Cortex of kidney (tissue), 1 donor: Measurements from ENCODE around the gene SLC35F1.
"Not testable (repeated sequence)": the region's sequence is repeated elsewhere in the genome, so short reads cannot be mapped to it uniquely, and the experiment has no call there.

Experiments used
- DNase-seq: peaks from one replicate; lab custom pipeline; 2025; lab: John Stamatoyannopoulos, UW

Gene SLC35F1

GRCh38 chr6:117927866-117928265, 20.8 kb downstream of the SLC35F1 start:
- no peak for DNase-seq

DNA sequence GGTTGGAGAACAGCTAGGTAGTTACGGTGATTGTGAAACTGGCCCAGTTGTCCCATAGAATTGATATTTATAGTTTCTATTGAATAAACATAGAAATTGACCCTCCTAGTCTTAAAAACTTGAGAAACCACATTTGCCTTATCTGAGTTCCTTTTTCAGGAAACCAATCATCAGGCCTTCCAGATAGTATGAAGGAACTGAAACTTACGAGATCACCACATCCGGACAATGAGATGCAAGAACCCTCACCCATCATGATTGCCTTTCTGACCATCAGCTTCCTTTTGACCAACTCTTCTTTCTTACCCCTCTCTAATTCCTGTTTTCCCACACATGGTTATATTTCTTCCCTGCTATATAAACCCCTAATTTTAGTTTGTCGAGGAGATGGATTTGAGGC, 21.8 kb downstream of the SLC35F1 start:
- no peak for DNase-seq

DNA sequence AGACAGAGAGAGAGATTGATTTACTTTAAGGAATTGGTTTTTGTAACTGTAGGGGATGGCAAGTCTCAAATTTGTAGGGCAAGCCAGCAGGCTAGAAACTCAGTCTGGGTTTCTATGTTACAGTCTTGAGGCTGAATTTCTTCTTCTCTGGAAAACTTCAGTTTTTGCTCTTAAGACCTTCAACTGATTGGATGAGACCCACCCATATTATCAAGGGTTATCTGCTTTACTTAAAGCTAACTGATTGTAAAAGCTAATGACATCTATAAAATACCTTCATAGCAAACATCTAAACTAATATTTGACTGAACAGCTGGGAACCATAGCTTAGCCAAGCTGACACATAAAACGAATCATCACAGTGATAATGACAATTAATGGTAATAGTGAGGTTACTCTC, 22.4 kb downstream of the SLC35F1 start:
- no peak for DNase-seq

DNA sequence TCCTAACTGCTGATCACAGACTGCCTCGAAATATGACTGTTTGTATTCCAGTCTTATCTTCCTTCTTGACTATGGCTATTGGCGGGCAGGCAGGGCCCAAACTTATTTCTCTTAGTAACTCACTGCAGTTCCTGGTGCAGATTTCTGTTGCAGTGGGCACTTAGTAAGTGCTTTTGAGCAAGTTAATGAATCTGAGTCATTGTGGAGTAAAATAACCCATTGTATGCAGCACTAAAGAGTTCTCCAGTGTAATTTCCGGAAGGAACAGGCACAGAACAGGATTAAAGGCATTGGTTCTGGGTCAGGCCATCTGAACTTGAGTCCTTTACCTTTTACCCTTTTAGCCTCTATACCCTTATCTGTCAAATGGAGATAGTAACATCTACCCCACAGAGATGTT, 23.6 kb downstream of the SLC35F1 start:
- no peak for DNase-seq

DNA sequence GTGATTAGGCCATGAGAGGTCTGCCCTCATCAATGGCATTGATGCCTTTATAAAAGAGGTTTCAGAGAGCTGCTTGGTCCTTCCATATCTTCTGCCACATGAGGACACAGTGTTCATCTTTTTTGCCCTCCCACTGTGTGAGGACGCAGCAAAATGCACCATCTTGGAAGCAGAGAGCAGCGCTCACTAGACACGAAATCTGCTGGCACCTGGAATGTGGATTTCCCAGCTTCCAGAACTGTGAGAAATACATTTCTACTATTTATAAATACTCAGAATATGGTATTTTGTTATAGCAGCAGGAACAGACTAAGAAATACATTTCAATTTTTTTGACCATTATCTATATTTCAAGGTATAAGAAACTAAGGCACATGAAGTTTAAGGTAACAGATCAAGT, 24.9 kb downstream of the SLC35F1 start:
- DNase-seq: no peak

DNA sequence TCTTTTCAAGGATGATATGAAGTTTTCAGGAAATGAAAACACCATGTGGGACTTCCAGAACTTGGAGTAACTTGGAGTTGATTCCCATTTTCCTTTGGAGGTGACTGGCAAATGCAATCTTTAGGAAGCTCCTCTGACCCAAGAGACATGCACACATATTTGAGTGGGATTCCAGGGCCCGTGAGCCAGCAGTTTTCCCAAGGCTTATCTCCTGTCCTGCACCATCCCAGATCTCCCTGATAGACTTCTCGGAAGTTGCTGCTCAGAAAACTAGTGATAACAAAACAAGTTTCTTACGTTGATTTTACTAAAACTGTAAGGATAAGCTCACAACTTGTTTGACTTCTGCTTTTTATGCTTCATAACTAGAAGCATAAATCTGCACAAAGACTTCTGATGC, 25.6 kb downstream of the SLC35F1 start:
- DNase-seq: no peak

DNA sequence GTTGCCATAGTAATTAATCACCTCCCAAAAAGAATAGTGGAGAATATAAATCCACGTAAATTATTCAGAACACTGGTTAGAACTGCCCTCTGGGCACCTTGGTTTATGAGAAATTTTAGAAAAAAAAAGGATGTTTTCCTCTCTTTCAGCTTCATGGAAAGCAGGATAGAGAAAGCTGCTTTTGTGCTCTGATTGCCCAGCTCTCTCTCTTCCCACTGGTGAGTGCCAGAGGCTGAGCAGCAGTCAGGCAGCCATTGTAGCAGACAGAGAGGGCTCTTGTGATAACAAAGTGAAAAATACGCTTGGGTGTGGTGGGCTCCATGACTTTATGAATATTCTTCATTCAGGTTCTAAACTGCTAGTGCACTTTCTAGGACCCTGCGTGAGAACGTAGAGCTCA, 26.4 kb downstream of the SLC35F1 start:
- no peak for DNase-seq

GRCh38 chr6:117938311-117938995, 31.4 kb downstream of the SLC35F1 start:
- DNase-seq: no peak

DNA sequence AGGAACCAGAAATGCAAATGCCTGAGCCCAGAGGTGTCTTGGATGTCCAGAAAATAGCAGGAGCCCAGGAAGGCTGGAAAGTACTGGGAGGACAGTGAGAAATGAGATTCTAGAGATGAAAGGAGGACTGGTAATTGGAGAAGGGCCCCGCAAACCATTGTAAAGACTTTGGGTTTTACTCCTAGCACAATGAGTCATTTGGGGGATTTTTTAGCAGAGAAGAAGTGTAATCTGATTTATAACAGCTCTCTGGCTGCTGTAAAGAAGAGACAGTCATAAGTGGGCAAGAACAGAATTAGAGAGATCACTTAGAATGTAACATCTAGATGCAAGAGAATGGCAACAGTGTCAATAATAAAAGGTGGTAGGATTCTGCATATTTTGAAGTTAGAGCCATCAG, 40.2 kb downstream of the SLC35F1 start:
- DNase-seq: no peak

GRCh38 chr6:117951783-117952182, 44.7 kb downstream of the SLC35F1 start:
- DNase-seq: no peak

DNA sequence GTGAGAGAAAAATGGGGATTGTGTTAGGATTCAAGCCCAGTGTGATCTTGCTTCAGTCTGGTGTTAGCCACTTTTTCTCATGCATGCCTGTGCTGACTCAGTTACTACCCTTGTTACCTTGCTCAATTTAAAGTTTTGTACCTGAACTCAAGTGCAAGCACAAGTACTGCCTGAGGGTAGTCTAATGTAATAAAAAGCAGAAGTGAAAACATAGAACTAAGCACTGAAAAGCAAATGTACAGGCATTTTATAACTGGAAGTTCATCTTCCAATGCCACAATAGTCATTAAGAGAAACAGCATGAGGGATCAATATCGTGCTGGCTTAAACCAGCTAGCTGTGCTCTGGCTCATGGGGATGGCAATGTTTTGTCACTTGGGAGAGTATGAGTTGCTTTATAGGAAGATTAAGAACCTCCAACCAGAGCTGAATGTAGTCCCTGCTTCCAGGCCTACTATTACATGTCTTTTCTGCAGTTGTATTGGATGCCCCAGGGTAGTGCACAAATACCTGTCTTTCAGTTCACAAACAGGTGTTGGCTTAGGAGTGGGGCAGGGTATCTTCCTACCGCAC, 48.7 kb downstream of the SLC35F1 start:
- no peak for DNase-seq

- DNase-seq: no peak
Measured at GRCh38 chr6:117956386-117956785, 49.3 kb downstream of the SLC35F1 start.

- no peak for DNase-seq
Measured at GRCh38 chr6:117958536-117958935, 51.5 kb downstream of the SLC35F1 start.

DNA sequence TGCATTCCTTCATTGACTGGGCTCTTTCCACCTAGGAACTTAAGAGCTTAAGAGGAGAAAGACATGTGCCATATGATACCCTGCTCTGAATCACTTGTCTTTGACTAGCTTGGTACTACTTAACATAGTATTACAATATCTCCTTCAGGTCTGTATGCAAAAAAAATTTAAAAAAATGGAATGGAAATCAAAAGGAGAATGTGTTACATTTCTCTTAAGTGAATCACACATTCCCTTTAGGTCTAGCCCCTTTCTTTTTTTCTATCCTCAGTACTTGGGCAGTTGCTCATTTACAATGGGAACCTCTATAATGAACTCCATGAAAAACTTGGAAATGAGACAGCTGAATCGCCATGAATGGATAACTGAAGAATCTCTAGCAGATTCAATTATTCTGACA, 53.8 kb downstream of the SLC35F1 start:
- DNase-seq: no peak

DNA sequence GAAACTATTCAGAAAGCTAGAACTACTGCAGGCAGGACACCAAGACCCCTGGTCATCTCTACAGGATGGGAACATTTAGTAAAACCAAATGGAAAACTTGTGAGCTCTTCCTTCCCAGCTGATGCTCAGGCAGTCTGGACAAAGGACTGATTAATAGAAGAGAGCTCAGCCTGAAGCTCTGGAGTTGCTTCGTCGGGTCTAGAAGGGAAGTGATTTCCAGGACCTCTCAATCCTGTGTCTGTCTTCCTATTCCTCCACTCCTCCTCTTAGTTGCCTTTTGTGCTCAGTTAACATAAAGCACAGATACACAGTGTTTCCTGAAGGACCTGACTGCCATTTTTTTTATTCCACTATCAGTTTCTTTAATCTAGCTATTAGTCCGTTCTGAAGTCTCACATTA, 54.2 kb downstream of the SLC35F1 start:
- no peak for DNase-seq

DNA sequence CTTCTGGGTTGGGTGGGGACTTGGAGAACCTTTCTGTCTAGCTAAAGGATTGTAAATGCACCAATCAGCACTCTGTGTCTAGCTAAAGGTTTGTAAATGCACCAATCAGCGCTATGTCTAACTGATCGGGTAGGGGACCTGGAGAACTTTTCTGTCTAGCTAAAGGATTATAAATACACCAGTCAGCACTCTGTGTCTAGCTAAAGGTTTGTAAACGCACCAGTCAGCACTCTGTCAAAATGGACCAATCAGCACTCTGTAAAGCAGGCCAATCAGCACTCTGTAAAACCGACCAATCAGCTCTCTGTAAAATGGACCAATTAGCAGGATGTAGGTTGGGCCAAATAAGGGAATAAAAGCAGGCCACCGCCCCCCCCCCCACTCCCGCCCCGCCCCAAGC, 58.7 kb downstream of the SLC35F1 start:
- not testable (repeated sequence) for DNase-seq

DNA sequence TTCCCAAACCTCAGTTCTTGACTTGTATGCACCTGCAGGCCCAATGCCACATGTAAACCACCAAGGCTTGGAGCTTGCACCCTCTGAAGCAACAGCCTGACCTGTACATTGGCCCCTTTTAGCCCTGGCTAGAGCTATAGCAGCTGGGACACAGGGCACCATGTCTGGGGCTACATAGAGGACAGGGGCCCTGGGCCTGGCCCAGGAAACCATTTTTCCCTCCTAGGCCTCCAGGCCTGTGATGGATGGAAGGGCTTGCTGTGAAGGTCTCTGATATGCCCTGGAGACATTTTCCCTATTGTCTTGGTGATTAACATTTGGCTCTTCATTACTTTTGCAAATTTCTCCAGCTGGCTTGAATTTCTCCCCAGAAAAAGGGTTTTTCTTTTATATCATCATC, 64.6 kb downstream of the SLC35F1 start:
- no peak for DNase-seq

GRCh38 chr6:117974914-117975627, 68.0 kb downstream of the SLC35F1 start:
- no peak for DNase-seq

GRCh38 chr6:117976030-117976651, 69.1 kb downstream of the SLC35F1 start:
- no peak for DNase-seq

DNA sequence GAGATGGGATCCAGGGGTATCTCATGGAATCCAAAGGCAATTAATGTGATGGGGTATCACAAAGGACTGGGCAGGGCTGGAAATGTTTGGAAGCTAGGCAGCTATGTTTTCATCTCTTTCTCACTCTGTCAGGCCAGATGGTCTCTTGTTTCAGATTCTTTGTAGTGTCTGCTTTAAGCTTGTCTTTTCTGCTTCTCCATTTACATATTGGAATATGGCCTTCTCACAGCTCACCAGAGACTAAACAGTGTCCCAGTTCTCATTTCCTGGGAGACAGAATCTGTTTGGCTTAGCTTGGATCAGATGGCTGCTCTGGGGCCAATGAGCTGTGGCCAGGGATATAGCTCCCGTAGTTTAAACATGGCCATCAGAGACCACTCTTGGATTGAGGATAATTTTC, 78.9 kb downstream of the SLC35F1 start:
- no peak for DNase-seq

DNA sequence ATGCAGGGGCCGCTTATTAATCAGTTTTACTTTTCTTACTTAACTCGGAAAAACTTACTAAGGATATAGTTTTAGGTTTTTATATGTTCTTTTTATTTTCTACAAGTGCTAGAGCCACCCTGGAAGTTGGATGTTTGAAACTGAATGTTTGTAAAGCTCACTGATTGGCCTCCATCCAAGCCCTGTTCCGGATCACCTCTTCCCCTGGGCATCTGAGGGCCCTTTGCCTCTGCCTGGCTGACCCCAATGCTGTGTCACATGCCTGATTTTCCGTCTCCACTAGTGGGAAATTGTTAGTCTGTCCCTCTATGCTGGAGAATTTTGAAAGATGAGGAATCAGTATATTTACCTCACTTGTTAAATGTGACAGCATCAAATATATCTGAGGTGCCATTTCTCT, 79.3 kb downstream of the SLC35F1 start:
- DNase-seq: no peak

DNA sequence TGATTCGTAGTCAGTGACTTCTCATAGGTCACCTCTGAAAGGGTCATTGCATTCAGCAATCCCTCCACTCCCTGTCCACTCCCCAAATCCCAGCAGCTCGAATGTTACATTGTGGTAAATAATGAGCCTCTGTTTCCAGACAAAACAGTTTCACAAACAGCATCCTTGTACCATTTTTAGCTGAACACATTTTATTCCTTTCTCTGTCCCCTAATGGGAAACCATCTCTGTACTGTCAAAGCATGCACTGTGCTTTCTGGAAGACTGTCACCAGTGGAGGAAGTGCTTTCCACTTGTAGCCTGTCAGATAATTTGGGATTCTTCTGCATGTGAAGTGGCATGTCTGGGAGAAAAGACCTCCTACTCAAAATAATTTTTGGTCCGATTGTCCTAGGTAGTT, 82.0 kb downstream of the SLC35F1 start:
- DNase-seq: no peak

DNA sequence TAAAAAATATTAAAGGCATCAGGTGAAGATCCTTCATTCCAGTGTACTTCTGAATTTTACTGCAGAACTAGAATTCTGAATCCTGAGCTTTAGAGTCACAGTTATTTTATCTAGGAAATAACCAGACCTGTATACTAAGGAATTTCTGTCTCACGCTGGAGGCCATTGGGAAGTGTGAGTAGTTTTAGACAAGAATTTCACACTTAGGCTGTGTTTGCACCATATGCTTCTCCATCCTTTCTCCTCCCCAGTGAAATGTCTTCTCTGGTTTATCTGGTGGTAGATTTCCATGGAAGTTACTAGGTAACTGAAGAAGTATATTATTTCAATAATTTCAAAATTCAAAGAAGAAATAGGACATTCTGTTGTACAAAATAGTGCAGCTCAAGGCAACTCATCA, 83.1 kb downstream of the SLC35F1 start:
- DNase-seq: no peak
